ENCODE data around the gene HTRA3.

Gene HTRA3

GRCh38 chr4:8232748-8233147 lies 36.8 kb upstream of the HTRA3 start:
- H3K4me1 ChIP-seq (ENCODE audit: control insufficient read depth, low read depth, low read length), result no peaks in the 10 kb centered on the region
- no peaks in the 10 kb centered on the region for H3K27me3 ChIP-seq (ENCODE audit: insufficient read depth, low read length, poor library complexity)
- H3K36me3 ChIP-seq (ENCODE audit: control insufficient read depth, insufficient read depth, low read length), result no peaks in the 10 kb centered on the region
- no peak overlapping the region for H4K8ac ChIP-seq (ENCODE audit: low read depth, low read length)
- H4K5ac ChIP-seq (ENCODE audit: low read length), result no peak overlapping the region
- no peak overlapping the region for H3K4me3 ChIP-seq (ENCODE audit: low read length)
- H3K9ac ChIP-seq (ENCODE audit: low read length), result no peak overlapping the region
- H3K79me2 ChIP-seq (ENCODE audit: control insufficient read depth, insufficient read depth, low read length), result no peaks in the 10 kb centered on the region
- no peak overlapping the region for H3K4me2 ChIP-seq (ENCODE audit: low read length)
- H2AK5ac ChIP-seq (ENCODE audit: low read length), result no peak overlapping the region
- no peak overlapping the region for H2BK120ac ChIP-seq (ENCODE audit: low read depth, low read length)
- no peak for DNase-seq
- H2BK5ac ChIP-seq (ENCODE audit: low read length), result no peak overlapping the region
- H3K79me1 ChIP-seq (ENCODE audit: low read length), result no peaks in the 10 kb centered on the region
- H2BK15ac ChIP-seq (replicated peaks; ENCODE audit: low read depth), result no peak overlapping the region
- no peak overlapping the region for H3K23ac ChIP-seq (ENCODE audit: low read length)
- no peak overlapping the region for H3K56ac ChIP-seq (ENCODE audit: low read length)
- no peak overlapping the region for H3K18ac ChIP-seq (ENCODE audit: low read length)
- H3K4ac ChIP-seq (ENCODE audit: low read depth, low read length), result no peak overlapping the region
- no peak overlapping the region for H3K27ac ChIP-seq (ENCODE audit: low read depth, low read length)
- no CpG with 5 or more reads among the region's 11 CpGs for WGBS (ENCODE audit: extremely low coverage, insufficient coverage, low lambda C conversion rate)

DNA sequence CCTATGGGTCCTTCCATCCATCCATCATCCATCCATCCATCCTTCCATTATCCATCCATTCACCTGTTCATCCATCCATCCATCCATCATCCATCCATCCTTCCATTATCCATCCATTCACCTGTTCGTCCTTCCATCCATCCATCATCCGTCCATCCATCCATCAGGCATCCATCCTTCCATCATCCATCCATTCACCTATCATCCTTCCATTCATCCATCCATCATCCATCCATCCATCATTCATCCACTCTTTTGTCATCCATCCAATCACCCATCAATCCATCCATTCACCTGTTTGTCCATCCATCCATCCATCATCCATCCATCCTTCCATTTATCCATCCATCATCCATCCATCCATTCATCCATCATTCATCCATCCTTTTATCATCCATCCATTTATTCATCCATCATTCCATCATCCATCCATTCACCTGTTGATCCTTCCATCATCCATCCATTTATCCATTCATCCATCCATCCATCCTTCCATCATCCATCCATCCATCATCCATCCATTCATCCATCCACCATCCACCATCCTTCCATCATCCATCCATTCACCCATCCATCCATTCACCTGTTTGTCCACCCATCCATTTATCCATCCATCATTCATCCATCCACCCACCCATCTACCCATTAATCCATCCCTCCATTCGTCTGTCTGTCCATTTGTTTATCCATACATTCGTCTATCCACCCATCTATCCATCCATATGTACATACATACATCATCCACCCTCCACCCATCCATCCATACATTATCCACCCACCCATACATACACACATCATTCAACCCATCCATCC lies 35.7 kb upstream of the HTRA3 start:
- H2BK5ac ChIP-seq (ENCODE audit: low read length), result no peak overlapping the region
- no peak overlapping the region for H3K27ac ChIP-seq (ENCODE audit: low read depth, low read length)
- H3K4ac ChIP-seq (ENCODE audit: low read depth, low read length), result no peak overlapping the region
- no peak overlapping the region for H4K5ac ChIP-seq (ENCODE audit: low read length)
- no peak overlapping the region for H3K4me2 ChIP-seq (ENCODE audit: low read length)
- H3K36me3 ChIP-seq (ENCODE audit: control insufficient read depth, insufficient read depth, low read length), result no peaks in the 10 kb centered on the region
- no peak overlapping the region for H3K56ac ChIP-seq (ENCODE audit: low read length)
- no peaks in the 10 kb centered on the region for H3K79me2 ChIP-seq (ENCODE audit: control insufficient read depth, insufficient read depth, low read length)
- no peak overlapping the region for H2BK120ac ChIP-seq (ENCODE audit: low read depth, low read length)
- H3K23ac ChIP-seq (ENCODE audit: low read length), result no peak overlapping the region
- no peak overlapping the region for H2AK5ac ChIP-seq (ENCODE audit: low read length)
- H3K79me1 ChIP-seq (ENCODE audit: low read length), result no peaks in the 10 kb centered on the region
- no peak overlapping the region for H2BK15ac ChIP-seq (replicated peaks; ENCODE audit: low read depth)
- no peak overlapping the region for H3K18ac ChIP-seq (ENCODE audit: low read length)
- no peak overlapping the region for H3K9ac ChIP-seq (ENCODE audit: low read length)
- no peak overlapping the region for H4K8ac ChIP-seq (ENCODE audit: low read depth, low read length)
- no peaks in the 10 kb centered on the region for H3K4me1 ChIP-seq (ENCODE audit: control insufficient read depth, low read depth, low read length)
- DNase-seq, result no peak
- no peak overlapping the region for H3K4me3 ChIP-seq (ENCODE audit: low read length)
- WGBS (ENCODE audit: extremely low coverage, insufficient coverage, low lambda C conversion rate), result 100% methylated on average over 1 of the region's 4 CpGs
- no peaks in the 10 kb centered on the region for H3K27me3 ChIP-seq (ENCODE audit: insufficient read depth, low read length, poor library complexity)

GRCh38 chr4:8234715-8235114 lies 34.8 kb upstream of the HTRA3 start:
- Histone ChIP-seq H3K36me3 (ENCODE audit: control insufficient read depth, insufficient read depth, low read length) (no peaks in the 10 kb centered on the region), H4K5ac (ENCODE audit: low read length) (no peak overlapping the region), H2BK5ac (ENCODE audit: low read length) (no peak overlapping the region), H3K4ac (ENCODE audit: low read depth, low read length) (no peak overlapping the region), H3K27me3 (ENCODE audit: insufficient read depth, low read length, poor library complexity) (no peaks in the 10 kb centered on the region), H3K23ac (ENCODE audit: low read length) (no peak overlapping the region), H3K9ac (ENCODE audit: low read length) (no peak overlapping the region), H2BK15ac (replicated peaks; ENCODE audit: low read depth) (no peak overlapping the region), H2AK5ac (ENCODE audit: low read length) (no peak overlapping the region), H3K79me1 (ENCODE audit: low read length) (no peaks in the 10 kb centered on the region), H3K18ac (ENCODE audit: low read length) (no peak overlapping the region), H3K4me1 (ENCODE audit: control insufficient read depth, low read depth, low read length) (no peaks in the 10 kb centered on the region), H3K4me2 (ENCODE audit: low read length) (no peak overlapping the region), H2BK120ac (ENCODE audit: low read depth, low read length) (no peak overlapping the region), H3K56ac (ENCODE audit: low read length) (no peak overlapping the region), H3K79me2 (ENCODE audit: control insufficient read depth, insufficient read depth, low read length) (no peaks in the 10 kb centered on the region), H4K8ac (ENCODE audit: low read depth, low read length) (no peak overlapping the region), H3K4me3 (ENCODE audit: low read length) (no peak overlapping the region), H3K27ac (ENCODE audit: low read depth, low read length) (no peak overlapping the region)
- no peak for DNase-seq
- no CpG with 5 or more reads among the region's 1 CpG for WGBS (ENCODE audit: extremely low coverage, insufficient coverage, low lambda C conversion rate)

DNA sequence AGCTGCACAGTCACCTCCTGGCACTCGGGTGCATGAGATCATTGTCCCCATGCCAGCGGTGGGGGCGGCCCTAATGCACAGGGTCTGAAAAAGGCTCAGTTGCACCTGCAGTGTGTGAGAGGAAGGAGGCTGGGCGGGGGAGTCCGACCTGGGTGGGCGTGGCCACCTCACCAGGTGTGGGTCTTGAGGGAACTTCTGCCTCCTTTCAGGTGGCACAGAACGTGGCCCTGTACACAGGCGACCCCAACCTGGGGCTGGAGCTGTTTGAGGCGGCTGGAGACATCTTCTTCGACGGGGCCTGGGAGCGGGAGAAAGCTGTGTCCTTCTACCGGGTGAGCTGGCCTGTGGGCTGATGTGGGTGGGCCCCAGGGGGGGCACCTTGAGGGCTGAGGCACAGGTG lies 34.3 kb upstream of the HTRA3 start:
- Histone ChIP-seq H3K79me2 (ENCODE audit: control insufficient read depth, insufficient read depth, low read length) (no peaks in the 10 kb centered on the region), H2BK120ac (ENCODE audit: low read depth, low read length) (no peak overlapping the region), H3K36me3 (ENCODE audit: control insufficient read depth, insufficient read depth, low read length) (no peaks in the 10 kb centered on the region), H3K4me3 (ENCODE audit: low read length) (no peak overlapping the region), H2AK5ac (ENCODE audit: low read length) (no peak overlapping the region), H3K27ac (ENCODE audit: low read depth, low read length) (no peak overlapping the region), H3K9ac (ENCODE audit: low read length) (no peak overlapping the region), H3K56ac (ENCODE audit: low read length) (no peak overlapping the region), H4K8ac (ENCODE audit: low read depth, low read length) (no peak overlapping the region), H3K4me2 (ENCODE audit: low read length) (no peak overlapping the region), H3K23ac (ENCODE audit: low read length) (no peak overlapping the region), H4K5ac (ENCODE audit: low read length) (no peak overlapping the region), H3K4ac (ENCODE audit: low read depth, low read length) (no peak overlapping the region), H2BK5ac (ENCODE audit: low read length) (no peak overlapping the region), H3K4me1 (ENCODE audit: control insufficient read depth, low read depth, low read length) (no peaks in the 10 kb centered on the region), H3K18ac (ENCODE audit: low read length) (no peak overlapping the region), H3K79me1 (ENCODE audit: low read length) (no peaks in the 10 kb centered on the region), H2BK15ac (replicated peaks; ENCODE audit: low read depth) (no peak overlapping the region), H3K27me3 (ENCODE audit: insufficient read depth, low read length, poor library complexity) (no peaks in the 10 kb centered on the region)
- DNase-seq, result no peak
- WGBS (ENCODE audit: extremely low coverage, insufficient coverage, low lambda C conversion rate), result no CpG with 5 or more reads among the region's 13 CpGs

DNA sequence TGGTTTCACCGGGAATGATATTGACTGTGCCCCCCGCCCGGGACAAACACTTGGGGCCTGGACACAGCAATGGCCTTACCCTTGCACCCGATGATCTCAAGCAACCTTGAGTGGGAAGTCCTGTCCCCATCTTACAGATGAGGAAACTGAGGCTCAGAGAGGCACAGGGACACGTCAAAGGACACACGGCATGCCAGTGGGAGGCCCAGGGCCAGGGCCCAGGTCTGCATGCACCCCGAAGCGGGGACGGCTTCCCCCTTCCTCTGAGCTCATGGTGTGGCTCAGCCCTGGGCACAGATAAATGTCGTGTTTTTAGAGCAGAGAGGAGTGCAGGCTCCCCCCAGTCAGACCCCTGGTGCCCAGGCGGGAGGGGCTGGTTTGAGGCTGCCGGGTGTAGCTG lies 33.9 kb upstream of the HTRA3 start:
- Histone ChIP-seq H2BK120ac (ENCODE audit: low read depth, low read length) (no peak overlapping the region), H2BK5ac (ENCODE audit: low read length) (no peak overlapping the region), H4K5ac (ENCODE audit: low read length) (no peak overlapping the region), H4K8ac (ENCODE audit: low read depth, low read length) (no peak overlapping the region), H3K79me1 (ENCODE audit: low read length) (no peaks in the 10 kb centered on the region), H3K9ac (ENCODE audit: low read length) (no peak overlapping the region), H3K18ac (ENCODE audit: low read length) (no peak overlapping the region), H3K4me2 (ENCODE audit: low read length) (no peak overlapping the region), H2AK5ac (ENCODE audit: low read length) (no peak overlapping the region), H3K27ac (ENCODE audit: low read depth, low read length) (no peak overlapping the region), H3K56ac (ENCODE audit: low read length) (no peak overlapping the region), H3K4ac (ENCODE audit: low read depth, low read length) (no peak overlapping the region), H3K36me3 (ENCODE audit: control insufficient read depth, insufficient read depth, low read length) (no peaks in the 10 kb centered on the region), H3K23ac (ENCODE audit: low read length) (no peak overlapping the region), H3K27me3 (ENCODE audit: insufficient read depth, low read length, poor library complexity) (no peaks in the 10 kb centered on the region), H3K4me1 (ENCODE audit: control insufficient read depth, low read depth, low read length) (no peaks in the 10 kb centered on the region), H2BK15ac (replicated peaks; ENCODE audit: low read depth) (no peak overlapping the region), H3K79me2 (ENCODE audit: control insufficient read depth, insufficient read depth, low read length) (no peaks in the 10 kb centered on the region), H3K4me3 (ENCODE audit: low read length) (no peak overlapping the region)
- WGBS (ENCODE audit: extremely low coverage, insufficient coverage, low lambda C conversion rate), result no CpG with 5 or more reads among the region's 12 CpGs
- no peak for DNase-seq

All from mesendoderm (in vitro differentiated cells).